Activated T-helper 17 cell treated with anti-CD3 and anti-CD28 coated beads, Interleukin-2, amount 50 U/mL, for 72 hours (primary cell): Measurements from ENCODE around the gene NPSR1. TPM values are rescaled to one million over a fixed set of nuclear protein-coding genes. Genes with fewer than 3 reads are reported as not detected.

Experiments
- ATAC-seq: fragments of 150-1000 bp; cut with Tn5 transposase; replicated peaks from 2 replicates; pipeline ENCODE4 v1.10.0; 2021; ENCODE audit warnings: mild to moderate bottlenecking, moderate library complexity
- H3K27ac Mint-ChIP-seq: one replicate; pipeline ENCODE4 v1.8.0; 2022; ENCODE audit warnings: mixed read lengths
- H3K27me3 Mint-ChIP-seq: one replicate; pipeline ENCODE4 v1.8.0; 2022; ENCODE audit warnings: mixed read lengths
- H3K36me3 Mint-ChIP-seq: one replicate; pipeline ENCODE4 v1.8.0; 2022; ENCODE audit warnings: low read depth, mild to moderate bottlenecking, mixed read lengths
- H3K4me1 Mint-ChIP-seq: one replicate; pipeline ENCODE4 v1.8.0; 2022; ENCODE audit warnings: mixed read lengths
- H3K4me3 Mint-ChIP-seq: one replicate; pipeline ENCODE4 v1.8.0; 2022; ENCODE audit warnings: mild to moderate bottlenecking, mixed read lengths
- H3K9me3 Mint-ChIP-seq: one replicate; pipeline ENCODE4 v1.8.0; 2022; ENCODE audit warnings: mixed read lengths
- total RNA-seq, 2 donors: library from RNA; stranded (reverse); gene quantifications; one replicate each; pipeline ENCODE4 v1.2.3, GENCODE V29; 2022

NPSR1 gene
- total RNA-seq, 2 donors from 2014 or later = not detected

DNA sequence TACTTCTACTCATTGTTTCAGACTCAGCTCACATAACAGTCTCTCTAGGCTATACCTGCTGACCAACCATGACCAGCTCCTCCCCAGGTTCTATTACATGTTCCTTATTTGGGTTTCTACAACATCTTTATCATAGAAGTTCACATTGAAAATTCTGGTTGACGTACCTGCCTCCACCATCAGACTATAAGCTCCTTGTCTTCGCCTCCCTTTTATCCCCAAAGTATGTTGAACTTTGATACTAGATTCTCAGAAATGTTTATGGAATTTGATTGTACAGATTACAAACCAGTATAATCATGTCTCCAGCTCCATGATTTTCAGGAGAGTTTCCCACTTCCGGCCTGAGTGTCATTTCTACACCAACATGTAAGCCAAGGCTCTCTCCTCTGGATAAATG, 15.0 kb downstream of the NPSR1 start:
- no peak for ATAC-seq
- H3K9me3 Mint-ChIP-seq = no peaks in the 10 kb centered on the region
- H3K27ac Mint-ChIP-seq = no peak overlapping the region
- H3K4me3 Mint-ChIP-seq = no peak overlapping the region
- no peaks in the 10 kb centered on the region for H3K4me1 Mint-ChIP-seq
- H3K36me3 Mint-ChIP-seq = no peaks in the 10 kb centered on the region
- no peaks in the 10 kb centered on the region for H3K27me3 Mint-ChIP-seq

DNA sequence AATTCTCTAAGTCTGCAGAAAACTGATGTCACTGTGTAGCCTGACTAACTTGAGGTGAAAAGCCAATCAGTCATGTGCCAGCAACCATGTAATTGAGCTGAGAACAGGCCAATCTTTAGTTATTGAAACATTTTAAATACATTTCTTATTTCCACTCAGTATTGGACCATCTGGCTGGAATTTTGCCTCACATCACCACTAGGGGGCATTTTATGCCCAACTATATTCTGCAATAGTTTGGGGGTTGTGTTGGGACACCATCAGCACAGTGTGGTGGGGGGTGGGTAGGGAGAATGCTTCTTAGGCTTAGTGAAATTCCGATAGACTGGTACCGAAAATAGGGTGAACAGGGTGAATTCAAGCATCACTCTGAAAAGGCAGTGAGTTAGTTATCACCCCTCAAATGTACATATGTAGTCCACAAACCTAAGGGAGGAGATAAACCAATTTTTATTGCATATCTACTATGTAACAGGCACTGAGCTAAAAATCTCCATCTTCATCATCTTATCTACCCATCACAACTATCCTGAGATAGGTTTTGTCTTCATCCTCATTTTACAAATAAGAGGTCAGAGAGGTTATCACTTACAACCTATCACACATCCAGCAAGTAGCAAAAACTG, 17.8 kb downstream of the NPSR1 start:
- Mint-ChIP-seq H3K36me3 (no peaks in the 10 kb centered on the region), H3K9me3 (no peaks in the 10 kb centered on the region), H3K4me1 (no peaks in the 10 kb centered on the region), H3K27me3 (peaks cover 4% of the 10 kb centered on the region), H3K4me3 (no peak overlapping the region), H3K27ac (no peak overlapping the region)
- peak; percentile 44 for ATAC-seq

DNA sequence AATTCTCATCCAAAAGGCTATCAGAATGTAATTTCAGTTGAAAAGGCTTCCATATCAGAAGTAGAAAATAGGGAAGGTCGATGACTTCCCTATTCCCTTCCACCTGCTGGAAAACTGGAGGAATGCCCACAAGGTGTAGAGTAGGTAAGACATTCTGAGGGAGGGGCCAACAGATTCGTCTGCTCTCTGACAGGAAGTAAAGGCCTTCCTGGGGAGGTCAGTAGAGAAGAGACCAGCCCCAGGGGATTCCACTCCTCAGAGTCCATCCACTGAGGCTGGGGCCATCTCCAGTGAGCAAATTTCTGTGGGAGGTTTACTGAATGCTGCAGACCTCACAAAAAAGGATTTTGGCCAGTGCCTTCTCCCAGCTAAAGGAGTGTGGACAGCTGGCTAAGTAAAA, 19.5 kb downstream of the NPSR1 start:
- ATAC-seq = no peak
- Mint-ChIP-seq H3K27me3 (peaks cover 4% of the 10 kb centered on the region), H3K36me3 (no peaks in the 10 kb centered on the region), H3K4me3 (no peak overlapping the region), H3K9me3 (no peaks in the 10 kb centered on the region), H3K4me1 (no peaks in the 10 kb centered on the region), H3K27ac (no peak overlapping the region)

DNA sequence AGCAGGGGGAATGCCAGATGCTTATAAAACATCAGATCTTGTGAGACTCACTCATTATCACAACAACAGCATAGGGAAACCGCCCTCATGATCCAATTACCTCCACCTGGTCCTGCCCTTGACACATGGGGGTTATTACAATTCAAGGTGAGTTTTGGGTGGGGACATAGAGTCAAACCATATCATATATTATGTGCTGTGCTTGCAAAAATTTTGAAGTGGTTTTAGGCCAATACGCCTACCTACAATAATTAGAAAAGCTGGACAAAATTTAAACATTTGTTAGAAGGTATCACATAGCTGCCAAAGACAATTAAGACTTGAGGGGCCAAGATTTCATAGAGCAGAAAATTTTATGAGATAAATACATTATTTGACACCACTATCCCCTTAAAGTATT, 29.5 kb downstream of the NPSR1 start:
- Mint-ChIP-seq H3K4me3 (no peak overlapping the region), H3K27me3 (peaks cover 24% of the 10 kb centered on the region), H3K4me1 (no peaks in the 10 kb centered on the region), H3K36me3 (no peaks in the 10 kb centered on the region), H3K27ac (no peak overlapping the region), H3K9me3 (peaks cover 7% of the 10 kb centered on the region)
- ATAC-seq = no peak

DNA sequence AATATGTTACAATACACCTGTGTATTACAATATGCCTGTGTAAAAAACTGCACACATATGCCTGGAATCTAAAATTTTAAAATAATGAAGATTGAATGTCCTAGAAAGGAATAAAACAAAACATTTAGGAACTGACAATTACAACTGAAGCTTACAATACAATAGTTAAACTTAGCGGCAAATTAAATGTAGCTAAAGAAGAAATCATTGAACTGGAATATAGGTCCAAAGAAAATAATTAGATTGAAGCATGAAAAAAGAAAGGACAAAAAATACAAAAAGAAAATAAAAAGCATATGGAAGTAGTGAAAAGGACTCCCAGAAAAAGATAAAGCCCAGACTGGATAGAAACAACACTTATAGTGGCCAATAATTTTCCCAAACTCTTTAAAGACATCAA, 38.4 kb downstream of the NPSR1 start:
- Mint-ChIP-seq H3K4me3 (no peak overlapping the region), H3K4me1 (no peaks in the 10 kb centered on the region), H3K27ac (no peak overlapping the region), H3K27me3 (peaks cover 14% of the 10 kb centered on the region), H3K36me3 (no peaks in the 10 kb centered on the region), H3K9me3 (peaks cover 14% of the 10 kb centered on the region)
- ATAC-seq = no peak

DNA sequence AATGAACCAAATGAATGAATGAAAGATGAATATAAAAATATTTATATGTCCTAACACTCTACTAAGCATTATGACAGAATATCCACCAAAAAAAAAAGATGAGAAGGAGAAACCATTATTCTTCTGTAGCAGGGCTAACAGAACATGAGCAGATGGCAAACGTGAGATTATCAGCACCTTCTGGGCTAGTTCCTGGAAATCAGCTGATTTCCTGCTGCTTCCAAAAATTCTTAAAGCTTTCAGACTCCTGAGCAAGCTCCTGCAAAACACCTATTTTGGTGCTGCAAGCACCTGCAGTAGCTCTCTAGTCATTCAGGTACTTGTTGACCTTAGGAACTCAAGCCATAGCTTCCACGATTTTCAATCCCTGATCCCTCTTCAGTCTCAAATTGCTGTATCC, 51.8 kb downstream of the NPSR1 start:
- no peak for ATAC-seq
- no peak overlapping the region for H3K4me3 Mint-ChIP-seq
- H3K27me3 Mint-ChIP-seq = peaks cover 5% of the 10 kb centered on the region

DNA sequence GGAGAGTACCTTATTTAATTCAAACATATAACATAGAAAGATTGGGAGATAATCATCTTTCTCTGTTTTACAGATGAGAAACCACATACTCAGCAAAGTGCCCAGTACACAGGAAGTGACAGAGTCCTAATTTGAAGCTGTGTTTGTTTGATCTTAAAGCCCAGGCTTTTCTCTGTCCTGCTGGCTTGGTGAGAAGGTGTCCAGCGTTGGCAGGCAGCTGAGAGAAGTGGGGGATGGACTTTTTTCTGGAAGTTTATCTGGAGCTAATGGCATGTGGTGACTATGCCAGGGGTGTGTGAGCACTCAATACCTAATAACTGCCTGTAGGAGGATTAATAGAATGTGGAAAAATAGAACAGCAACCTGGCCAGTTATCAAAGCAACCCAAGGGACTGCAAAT, 60.8 kb downstream of the NPSR1 start:
- H3K27me3 Mint-ChIP-seq = no peaks in the 10 kb centered on the region
- H3K4me1 Mint-ChIP-seq = peaks cover 13% of the 10 kb centered on the region
- H3K36me3 Mint-ChIP-seq = no peaks in the 10 kb centered on the region
- peak; percentile 81 for ATAC-seq
- H3K27ac Mint-ChIP-seq = no peak overlapping the region
- no peak overlapping the region for H3K4me3 Mint-ChIP-seq
- H3K9me3 Mint-ChIP-seq = no peaks in the 10 kb centered on the region

More for the DNA sequence above, 51.8 kb downstream of the NPSR1 start:
- no peaks in the 10 kb centered on the region for H3K4me1 Mint-ChIP-seq
- H3K9me3 Mint-ChIP-seq = no peaks in the 10 kb centered on the region
- no peaks in the 10 kb centered on the region for H3K36me3 Mint-ChIP-seq
- H3K27ac Mint-ChIP-seq = no peak overlapping the region

DNA sequence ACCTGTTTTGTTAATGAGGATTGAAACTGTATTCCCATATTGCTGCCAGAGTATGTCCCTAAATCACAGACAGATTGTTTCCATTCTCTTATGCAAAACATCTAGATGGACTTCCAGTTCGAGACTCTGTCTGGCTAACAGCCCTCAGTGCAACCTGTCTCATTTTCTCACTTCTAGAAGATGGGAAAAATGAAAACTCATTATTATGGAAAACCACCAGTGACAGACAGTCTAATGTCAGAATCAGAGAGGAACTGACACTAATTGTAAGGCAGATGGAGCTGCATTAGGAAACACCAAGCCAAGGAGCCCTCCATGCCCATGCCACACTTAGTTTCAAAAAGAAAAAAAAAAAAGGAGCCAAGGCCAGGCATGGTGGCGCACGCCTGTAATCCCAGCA, 61.6 kb downstream of the NPSR1 start:
- Mint-ChIP-seq H3K27me3 (no peaks in the 10 kb centered on the region), H3K4me3 (no peak overlapping the region), H3K4me1 (peaks cover 13% of the 10 kb centered on the region), H3K27ac (no peak overlapping the region), H3K36me3 (no peaks in the 10 kb centered on the region), H3K9me3 (no peaks in the 10 kb centered on the region)
- ATAC-seq = no peak

DNA sequence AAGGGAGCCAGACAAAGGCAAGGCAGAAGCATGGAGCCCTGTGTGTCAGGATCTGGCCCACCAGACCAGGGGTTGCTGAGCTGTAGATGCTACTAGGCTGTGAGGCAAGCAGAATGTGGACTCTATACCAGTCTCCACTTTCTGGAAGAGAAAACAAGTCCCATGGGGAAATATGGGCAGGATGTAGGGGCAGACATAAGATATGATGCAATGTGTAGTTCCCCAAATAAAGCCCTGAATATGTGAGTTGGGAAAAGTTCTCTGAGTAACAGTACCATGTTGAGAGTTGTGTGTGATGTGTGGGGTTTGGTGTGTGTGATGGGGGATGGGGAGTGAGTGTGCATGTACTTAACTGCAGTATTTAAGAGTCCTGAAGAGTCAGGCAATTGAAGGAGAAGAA, 62.3 kb downstream of the NPSR1 start:
- no peak overlapping the region for H3K27ac Mint-ChIP-seq

DNA sequence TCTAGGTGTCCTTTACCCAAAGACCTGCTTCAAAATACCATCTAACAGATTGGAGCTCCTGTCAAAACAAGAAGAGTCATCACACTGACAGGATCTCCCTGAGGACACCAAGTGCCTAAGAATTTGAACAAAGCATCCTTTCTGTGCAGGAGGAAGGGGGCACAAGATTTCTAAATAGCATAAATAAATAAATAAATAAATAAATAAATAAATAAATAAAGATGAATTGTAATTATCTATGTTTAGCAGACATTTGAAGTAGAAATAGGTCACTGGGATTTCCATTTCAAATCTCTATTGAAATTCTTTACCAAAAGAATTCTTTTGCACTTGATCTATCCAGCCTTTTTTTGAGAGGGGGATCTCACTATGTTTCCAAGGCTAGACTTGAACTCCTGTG, 65.3 kb downstream of the NPSR1 start:
- Mint-ChIP-seq H3K27ac (no peak overlapping the region), H3K27me3 (no peaks in the 10 kb centered on the region), H3K9me3 (no peaks in the 10 kb centered on the region), H3K4me1 (peaks cover 12% of the 10 kb centered on the region), H3K36me3 (no peaks in the 10 kb centered on the region), H3K4me3 (no peak overlapping the region)
- no peak for ATAC-seq

More for the DNA sequence above, 62.3 kb downstream of the NPSR1 start:
- ATAC-seq = no peak
- peaks cover 13% of the 10 kb centered on the region for H3K4me1 Mint-ChIP-seq
- H3K36me3 Mint-ChIP-seq = no peaks in the 10 kb centered on the region
- H3K27me3 Mint-ChIP-seq = no peaks in the 10 kb centered on the region
- no peaks in the 10 kb centered on the region for H3K9me3 Mint-ChIP-seq
- no peak overlapping the region for H3K4me3 Mint-ChIP-seq

DNA sequence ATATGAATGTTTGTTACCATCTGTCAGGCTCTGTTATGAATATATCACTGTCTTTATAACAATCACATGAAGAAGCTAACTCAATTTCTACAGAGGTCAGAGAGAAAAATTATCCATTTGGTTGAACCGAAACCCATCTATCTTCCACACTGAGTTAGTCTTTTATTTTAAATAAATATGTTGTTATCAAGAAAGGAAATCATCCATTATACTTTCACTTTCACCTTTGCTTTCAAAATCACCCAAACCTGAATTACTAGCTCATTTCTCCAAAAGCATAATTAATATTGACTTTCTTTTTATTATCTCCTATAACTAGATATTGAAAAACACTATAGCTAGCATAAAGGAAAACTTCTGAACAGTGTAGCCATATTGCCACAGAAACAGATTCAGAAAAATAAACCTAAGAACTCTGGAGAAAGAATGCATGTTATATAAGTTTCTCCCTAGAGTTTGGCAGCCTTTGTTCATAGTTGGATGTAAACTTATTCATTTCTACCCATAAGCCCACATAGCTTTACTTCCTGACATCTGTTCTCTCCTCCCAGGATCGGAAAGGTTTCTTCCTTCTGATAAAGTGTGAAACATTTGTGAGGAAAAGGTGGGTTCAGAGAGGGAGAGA, 66.0 kb downstream of the NPSR1 start:
- ATAC-seq = no peak
- Mint-ChIP-seq H3K4me3 (peak overlapping the region; percentile 35), H3K36me3 (no peaks in the 10 kb centered on the region), H3K27ac (no peak overlapping the region), H3K27me3 (no peaks in the 10 kb centered on the region), H3K9me3 (no peaks in the 10 kb centered on the region), H3K4me1 (peaks cover 6% of the 10 kb centered on the region)

DNA sequence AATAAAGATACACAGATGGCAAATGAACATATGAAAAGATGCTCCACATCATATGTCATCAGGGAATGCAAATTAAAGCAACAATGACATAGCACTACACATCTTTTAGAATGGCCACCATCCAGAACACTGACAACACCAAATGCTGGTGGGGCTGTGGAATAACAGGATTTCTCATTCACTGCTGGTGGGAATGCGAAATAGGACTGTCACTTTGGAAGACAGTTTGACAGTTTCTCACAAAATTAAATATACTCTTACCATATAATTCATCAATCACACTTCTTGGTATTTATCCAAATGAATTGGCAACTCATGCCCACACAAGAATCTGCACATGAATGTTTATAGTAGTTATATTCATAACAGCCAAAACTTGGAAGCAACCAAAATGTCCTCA, 68.2 kb downstream of the NPSR1 start:
- Mint-ChIP-seq H3K27ac (no peak overlapping the region), H3K27me3 (no peaks in the 10 kb centered on the region), H3K4me1 (peaks cover 4% of the 10 kb centered on the region), H3K4me3 (no peak overlapping the region), H3K36me3 (no peaks in the 10 kb centered on the region), H3K9me3 (no peaks in the 10 kb centered on the region)
- no peak for ATAC-seq

DNA sequence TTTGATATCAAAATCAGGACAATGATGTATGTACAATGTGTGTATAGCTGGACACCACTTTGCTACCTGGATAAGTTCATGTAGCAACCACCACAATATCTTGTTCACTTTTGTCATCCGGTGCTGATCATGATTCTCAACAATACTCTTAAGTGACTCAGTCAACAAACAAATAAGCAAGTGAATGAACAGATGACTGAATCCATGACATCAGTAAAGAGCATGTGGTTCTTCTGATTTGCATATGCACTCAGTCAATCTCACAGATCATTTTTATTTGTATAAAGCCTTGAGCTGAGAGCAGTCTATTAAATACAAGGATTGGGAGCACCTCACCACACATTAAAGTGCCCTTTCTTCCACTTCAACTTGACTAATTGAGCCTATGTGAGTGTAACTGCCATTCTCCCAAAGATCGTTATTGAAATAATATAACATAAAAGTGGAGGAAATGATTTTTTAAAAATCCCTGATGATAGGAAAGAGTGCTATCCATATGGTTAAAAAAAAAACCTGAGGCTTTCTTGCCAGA, 69.5 kb downstream of the NPSR1 start:
- Mint-ChIP-seq H3K36me3 (no peaks in the 10 kb centered on the region), H3K4me1 (peaks cover 3% of the 10 kb centered on the region), H3K4me3 (no peak overlapping the region), H3K27me3 (no peaks in the 10 kb centered on the region), H3K27ac (no peak overlapping the region), H3K9me3 (no peaks in the 10 kb centered on the region)
- peak; percentile 46 for ATAC-seq

DNA sequence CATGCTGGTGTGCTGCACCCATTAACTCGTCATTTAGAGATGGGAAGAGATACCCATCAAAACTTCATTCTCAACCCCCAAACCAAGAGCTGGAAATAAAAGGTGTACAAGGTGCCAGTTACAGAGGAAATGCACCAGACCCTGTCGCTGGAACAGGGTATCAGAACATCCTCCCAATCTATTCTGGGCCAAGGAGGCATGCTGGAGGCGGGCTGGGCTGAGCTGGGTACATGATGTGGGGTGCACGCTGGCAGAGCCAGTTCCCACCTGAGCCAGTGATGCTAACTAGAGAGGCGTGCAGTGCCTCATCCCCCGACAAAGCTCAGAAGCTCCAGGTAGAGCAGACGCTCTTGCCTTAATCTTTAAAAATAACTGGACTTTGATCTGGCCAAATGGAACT, 70.1 kb downstream of the NPSR1 start:
- no peaks in the 10 kb centered on the region for H3K36me3 Mint-ChIP-seq
- no peaks in the 10 kb centered on the region for H3K27me3 Mint-ChIP-seq
- H3K27ac Mint-ChIP-seq = no peak overlapping the region
- H3K9me3 Mint-ChIP-seq = no peaks in the 10 kb centered on the region
- H3K4me3 Mint-ChIP-seq = no peak overlapping the region
- no peak for ATAC-seq
- no peaks in the 10 kb centered on the region for H3K4me1 Mint-ChIP-seq

DNA sequence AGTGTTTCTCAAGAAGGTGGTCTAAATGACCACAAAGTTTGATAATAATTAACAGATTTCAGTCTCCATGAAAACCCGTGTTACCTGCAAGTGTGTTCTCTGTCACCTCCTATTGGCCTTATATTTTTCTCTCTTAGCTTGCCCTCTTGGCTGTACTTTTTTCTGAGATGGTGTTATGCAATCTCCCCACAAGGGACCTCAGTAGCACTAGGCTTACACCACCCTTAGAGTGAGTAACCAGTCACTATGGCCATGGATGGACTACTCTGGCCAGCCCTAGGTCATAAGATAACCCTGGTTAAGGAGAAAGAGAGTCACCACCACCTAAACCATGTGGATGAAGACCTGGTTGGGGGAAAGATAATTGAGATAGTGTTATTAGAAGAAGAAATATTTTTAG, 76.8 kb downstream of the NPSR1 start:
- ATAC-seq = no peak

More for the DNA sequence above, 76.8 kb downstream of the NPSR1 start:
- Mint-ChIP-seq H3K27me3 (no peaks in the 10 kb centered on the region), H3K27ac (no peak overlapping the region), H3K4me3 (no peak overlapping the region), H3K9me3 (no peaks in the 10 kb centered on the region), H3K36me3 (no peaks in the 10 kb centered on the region), H3K4me1 (no peaks in the 10 kb centered on the region)
